Endometrial microvascular endothelial cells (primary cell): Measurements from ENCODE around the gene TPTE2. TPM values are rescaled to one million over a fixed set of nuclear protein-coding genes. Genes with fewer than 3 reads are reported as not detected.
"Not testable (repeated sequence)": the region's sequence is repeated elsewhere in the genome, so short reads cannot be mapped to it uniquely, and the experiment has no call there.

Experiments
- in situ Hi-C: cut with HindIII; loops from 2 replicates; pipeline ENCODE4 v1.10.0; 2017; ENCODE audit warnings: low sequenced_read_pairs, low pct_unique_long_range_greater_than_20kb; ENCODE audit errors: inconsistent ontology term
- total RNA-seq: library from RNA; depleted of rRNA; stranded (reverse); fragments of >200 nt; gene quantifications from one replicate; pipeline ENCODE4 v1.2.3, GENCODE V29; 2015; ENCODE audit errors: inconsistent ontology term

TPTE2 gene
- total RNA-seq, result not detected

GRCh38 chr13:19561127-19561582, at the start of gene TPTE2:
Gene TPTE2 (minus strand): TSS chr13:19561532. CDS start chr13:19503234, 58,298 bp downstream.
- in situ Hi-C loops, result not testable (repeated sequence)

- in situ Hi-C loops, result no loop called here
Observed at GRCh38 chr13:19607523-19608078, 46.3 kb upstream of the TPTE2 start.

GRCh38 chr13:19606737-19607136, 45.4 kb upstream of the TPTE2 start:
- in situ Hi-C loops, result no loop called here

- in situ Hi-C loops, result no loop called here
Observed at GRCh38 chr13:19606152-19606551, 44.8 kb upstream of the TPTE2 start.

GRCh38 chr13:19605161-19605955, 44.0 kb upstream of the TPTE2 start:
- in situ Hi-C loops, result no loop called here

GRCh38 chr13:19604306-19604705, 43.0 kb upstream of the TPTE2 start:
- in situ Hi-C loops, result no loop called here

GRCh38 chr13:19601749-19602725, 40.7 kb upstream of the TPTE2 start:
- in situ Hi-C loops, result no loop called here

GRCh38 chr13:19597523-19597922, 36.2 kb upstream of the TPTE2 start:
- in situ Hi-C loops, result no loop called here

GRCh38 chr13:19596960-19597361, 35.6 kb upstream of the TPTE2 start:
- in situ Hi-C loops, result no loop called here

GRCh38 chr13:19596086-19596485, 34.8 kb upstream of the TPTE2 start:
- in situ Hi-C loops, result no loop called here

GRCh38 chr13:19592657-19593180, 31.4 kb upstream of the TPTE2 start:
- in situ Hi-C loops, result no loop called here

- in situ Hi-C loops, result no loop called here
Observed at GRCh38 chr13:19591864-19592263, 30.5 kb upstream of the TPTE2 start.

- in situ Hi-C loops, result no loop called here
Observed at GRCh38 chr13:19590423-19590822, 29.1 kb upstream of the TPTE2 start.

- in situ Hi-C loops, result no loop called here
Observed at GRCh38 chr13:19589312-19589711, 28.0 kb upstream of the TPTE2 start.

- in situ Hi-C loops, result no loop called here
Observed at GRCh38 chr13:19587635-19588300, 26.4 kb upstream of the TPTE2 start.

- in situ Hi-C loops, result no loop called here
Observed at GRCh38 chr13:19586904-19587634, 25.7 kb upstream of the TPTE2 start.

GRCh38 chr13:19581675-19582074, 20.3 kb upstream of the TPTE2 start:
- in situ Hi-C loops, result no loop called here

GRCh38 chr13:19575230-19575629, 13.9 kb upstream of the TPTE2 start:
- in situ Hi-C loops, result no loop called here
